Loucy (cell line): ENCODE data around the gene OR51B5.

Source experiments
- CTCF ChIP-seq: fragments of 200-600 bp; sonication (generic); conservative IDR thresholded peaks from 2 replicates; pipeline ENCODE4 v1.5.1; 2014; ENCODE audit warnings: mild to moderate bottlenecking, antibody characterized with exemption, low read length
- EZH2phosphoT487 ChIP-seq: fragments of 200-600 bp; IDR thresholded peaks from 2 replicates; pipeline ENCODE4 v1.6.1; 2018; ENCODE audit warnings: antibody characterized with exemption, mild to moderate bottlenecking, moderate library complexity, borderline replicate concordance

- TF ChIP-seq CTCF (no peak), EZH2phosphoT487 (no peak)
Measured at GRCh38 chr11:5307256-5308019, 35.9 kb downstream of the OR51B5 start.
